Retina (tissue), 1 donor: ENCODE measurements around the gene HID1.

Experiments
- DNase-seq: peaks from one replicate; pipeline ENCODE4 v3.0.0-alpha.2; 2016

Gene HID1

GRCh38 chr17:74946641-74947040 is 25.9 kb downstream of the HID1 start:
- no peak for DNase-seq

- no peak for DNase-seq
Measured at GRCh38 chr17:74945543-74945942, 27.0 kb downstream of the HID1 start.

- no peak for DNase-seq
Measured at GRCh38 chr17:74943808-74944522, 28.6 kb downstream of the HID1 start.

DNA sequence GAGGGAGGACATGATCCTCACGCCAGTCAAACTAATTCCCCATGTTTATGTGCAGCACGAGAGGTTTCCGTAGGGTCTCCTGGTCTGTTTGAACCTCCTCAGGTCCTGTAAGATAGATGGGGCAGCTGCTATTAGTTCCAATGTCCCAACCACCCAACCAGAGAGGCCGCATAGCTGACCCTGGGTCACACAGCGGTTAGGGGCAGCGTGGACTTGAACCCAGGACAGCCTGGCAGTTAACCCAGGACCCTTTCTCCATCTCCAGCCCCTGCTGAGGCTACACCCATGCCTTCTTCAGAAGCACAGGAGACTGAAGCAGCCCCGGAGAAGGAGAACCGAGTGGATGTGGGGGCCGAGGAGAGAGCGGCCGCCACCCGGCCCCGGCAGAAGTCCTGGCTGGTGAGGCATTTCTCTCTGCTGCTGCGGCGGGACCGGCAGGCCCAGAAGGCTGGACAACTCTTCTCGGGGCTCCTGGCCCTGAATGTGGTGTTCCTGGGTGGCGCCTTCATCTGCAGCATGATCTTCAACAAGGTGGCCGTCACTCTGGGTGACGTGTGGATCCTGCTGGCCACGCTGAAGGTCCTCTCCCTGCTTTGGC is 31.3 kb downstream of the HID1 start:
- no peak for DNase-seq

DNA sequence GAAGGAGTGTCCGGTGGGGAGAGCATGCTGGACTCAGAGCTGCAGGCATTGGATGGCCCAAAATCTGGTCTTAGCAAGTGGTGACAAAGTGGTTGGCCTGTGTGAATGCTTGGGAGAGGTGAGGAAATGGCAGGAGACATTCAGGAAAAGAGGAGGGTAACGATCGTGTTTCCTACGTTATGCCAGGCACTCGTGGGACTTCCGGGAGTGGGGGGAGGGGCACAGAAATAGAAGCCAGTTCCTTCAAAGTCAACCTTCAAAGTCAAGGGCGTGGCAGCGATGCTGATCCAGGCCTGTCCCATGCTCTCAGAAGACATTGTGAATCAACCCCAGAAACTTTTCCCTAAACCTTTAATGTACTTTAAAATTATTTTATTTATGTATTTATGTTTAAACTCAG is 33.0 kb downstream of the HID1 start:
- no peak for DNase-seq

DNA sequence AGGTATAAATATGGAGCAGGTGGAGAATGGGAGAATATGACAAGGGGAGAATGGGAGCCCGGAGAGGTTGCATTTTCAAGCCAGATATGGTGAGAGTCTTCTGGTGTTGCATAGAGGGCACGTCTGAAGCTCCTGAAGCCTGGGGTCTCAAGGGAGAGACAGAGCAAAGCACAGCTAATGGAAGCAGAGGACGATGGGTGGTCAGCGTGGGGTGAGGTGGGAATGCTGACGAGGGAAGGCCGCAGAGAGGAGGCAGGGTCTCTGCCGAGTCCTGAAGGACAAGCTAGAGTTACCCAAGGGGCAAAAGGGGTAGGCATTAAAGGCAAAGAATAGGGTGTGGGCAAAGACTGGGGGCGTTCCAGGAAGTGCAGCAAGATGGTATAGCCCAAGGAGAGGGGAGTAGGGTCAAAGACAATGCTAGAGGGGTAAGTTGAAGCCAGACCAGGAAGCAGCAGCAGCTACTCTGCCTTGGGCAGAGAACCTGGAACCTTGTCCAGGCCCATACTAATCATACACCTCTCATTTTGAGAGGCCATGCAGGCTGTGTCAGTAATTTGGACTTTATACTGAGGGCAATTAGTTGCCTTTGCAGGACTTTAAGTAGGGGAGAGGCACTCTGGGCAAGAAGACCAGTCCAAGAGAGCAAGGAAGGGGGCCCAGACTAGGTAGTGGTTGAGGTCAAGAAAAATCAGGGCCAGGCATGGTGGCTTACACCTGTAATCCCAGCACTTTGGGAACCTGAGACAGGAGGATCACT is 34.2 kb downstream of the HID1 start:
- no peak for DNase-seq

GRCh38 chr17:74937064-74938051 is 35.2 kb downstream of the HID1 start:
- no peak for DNase-seq

- no peak for DNase-seq
Measured at GRCh38 chr17:74936470-74936799, 36.1 kb downstream of the HID1 start.

DNA sequence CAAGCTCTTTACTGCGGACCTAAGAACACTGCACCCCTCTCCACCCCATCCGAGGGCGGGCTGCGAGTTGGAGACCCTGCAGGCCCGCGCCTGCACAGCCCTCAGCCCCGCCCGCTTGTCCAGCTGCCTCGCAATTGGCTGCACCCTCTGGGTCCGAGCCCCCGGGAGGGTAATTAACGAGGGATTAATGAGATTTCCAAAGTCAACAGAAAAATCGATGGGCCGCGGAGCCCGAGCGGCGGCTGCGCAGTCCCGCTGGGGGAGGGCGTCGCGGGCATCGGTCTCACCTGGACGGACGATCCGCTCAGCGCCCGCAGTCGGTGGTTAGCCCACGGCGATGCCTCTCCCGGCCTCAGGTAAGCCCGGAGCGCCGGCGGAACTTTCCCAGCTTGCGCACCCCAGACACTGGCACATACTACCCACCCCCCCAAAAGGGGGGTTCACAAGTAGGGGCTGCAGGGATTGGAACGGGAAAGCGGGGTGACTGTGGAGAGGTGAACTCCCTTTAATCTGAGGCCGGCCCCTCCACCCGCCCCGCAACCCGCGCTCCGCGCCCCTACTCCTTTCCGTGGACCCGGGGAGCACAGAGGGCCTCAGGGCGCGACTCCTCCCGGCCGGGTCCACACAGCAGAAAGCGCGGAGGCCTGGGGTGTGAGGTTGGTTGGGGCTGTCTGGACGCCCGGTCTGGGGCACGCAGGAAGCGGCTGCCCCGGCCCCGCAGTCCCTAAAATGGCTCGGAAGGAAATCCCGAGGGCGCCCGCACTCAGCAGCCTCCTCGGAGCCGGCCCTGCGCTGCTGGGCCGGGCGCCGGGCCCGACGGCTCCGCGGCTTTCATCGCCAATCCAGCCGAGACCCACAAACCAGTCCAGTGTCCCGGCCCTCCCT is 36.7 kb downstream of the HID1 start, which contains the start of gene OTOP3:
Gene OTOP3 (plus strand): TSS at position 314 of the 885 bp plus-strand sequence. CDS start 24 bp downstream, at position 338.
- peak; percentile 53 for DNase-seq

DNA sequence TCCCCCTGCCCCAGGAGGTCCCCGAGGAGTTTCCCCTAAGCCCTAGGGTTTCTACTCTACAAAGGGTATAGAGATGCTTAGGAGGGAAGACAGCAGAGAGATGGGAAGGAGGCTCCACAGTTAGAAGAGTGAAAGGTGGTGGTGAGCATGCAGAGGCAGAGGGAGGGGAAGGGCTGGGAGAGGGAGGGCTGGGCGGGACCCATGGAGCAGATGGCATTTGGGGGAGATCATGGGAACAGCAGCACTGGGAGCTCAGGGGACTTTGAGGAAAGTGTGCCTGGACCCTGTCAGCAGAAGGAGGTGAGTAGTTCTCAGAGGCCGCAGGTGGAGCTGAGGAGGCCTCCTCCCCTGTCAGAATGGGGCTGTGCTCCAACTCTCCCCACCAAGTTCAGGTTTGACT is 37.5 kb downstream of the HID1 start:
- DNase-seq: no peak

DNA sequence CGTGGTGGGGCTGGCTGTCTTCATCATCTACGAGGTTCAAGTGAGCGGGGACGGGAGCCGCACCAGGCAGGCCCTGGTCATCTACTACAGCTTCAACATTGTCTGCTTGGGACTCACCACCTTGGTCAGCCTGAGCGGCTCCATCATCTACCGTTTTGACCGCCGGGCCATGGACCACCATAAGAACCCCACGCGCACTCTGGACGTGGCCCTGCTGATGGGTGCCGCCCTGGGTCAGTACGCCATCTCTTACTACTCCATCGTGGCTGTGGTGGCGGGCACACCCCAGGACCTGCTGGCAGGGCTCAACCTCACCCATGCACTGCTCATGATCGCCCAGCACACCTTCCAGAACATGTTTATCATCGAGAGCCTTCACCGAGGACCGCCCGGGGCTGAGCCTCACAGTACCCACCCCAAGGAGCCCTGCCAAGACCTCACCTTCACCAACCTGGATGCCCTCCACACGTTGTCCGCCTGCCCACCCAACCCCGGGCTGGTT is 42.0 kb downstream of the HID1 start:
- DNase-seq: no peak

GRCh38 chr17:74928786-74929185 is 43.8 kb downstream of the HID1 start:
- no peak for DNase-seq

DNA sequence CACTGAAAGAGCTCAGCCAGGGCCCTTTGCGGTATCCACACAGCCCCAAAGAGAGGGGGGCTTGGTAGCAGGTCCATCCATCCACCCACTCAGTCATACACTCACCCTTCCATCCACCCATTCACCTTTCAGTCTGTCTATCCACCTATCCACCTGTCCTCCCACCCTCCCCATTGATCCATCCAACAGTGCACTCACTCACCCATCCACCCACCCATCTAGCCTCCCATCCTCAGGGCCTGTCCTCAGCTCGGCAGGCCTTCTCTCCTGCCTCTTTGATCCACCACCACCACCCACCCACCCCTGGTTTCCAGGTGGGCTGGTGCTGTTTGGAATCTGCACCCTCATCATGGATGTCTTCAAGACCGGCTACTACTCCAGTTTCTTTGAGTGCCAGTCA is 47.3 kb downstream of the HID1 start:
- no peak for DNase-seq

DNA sequence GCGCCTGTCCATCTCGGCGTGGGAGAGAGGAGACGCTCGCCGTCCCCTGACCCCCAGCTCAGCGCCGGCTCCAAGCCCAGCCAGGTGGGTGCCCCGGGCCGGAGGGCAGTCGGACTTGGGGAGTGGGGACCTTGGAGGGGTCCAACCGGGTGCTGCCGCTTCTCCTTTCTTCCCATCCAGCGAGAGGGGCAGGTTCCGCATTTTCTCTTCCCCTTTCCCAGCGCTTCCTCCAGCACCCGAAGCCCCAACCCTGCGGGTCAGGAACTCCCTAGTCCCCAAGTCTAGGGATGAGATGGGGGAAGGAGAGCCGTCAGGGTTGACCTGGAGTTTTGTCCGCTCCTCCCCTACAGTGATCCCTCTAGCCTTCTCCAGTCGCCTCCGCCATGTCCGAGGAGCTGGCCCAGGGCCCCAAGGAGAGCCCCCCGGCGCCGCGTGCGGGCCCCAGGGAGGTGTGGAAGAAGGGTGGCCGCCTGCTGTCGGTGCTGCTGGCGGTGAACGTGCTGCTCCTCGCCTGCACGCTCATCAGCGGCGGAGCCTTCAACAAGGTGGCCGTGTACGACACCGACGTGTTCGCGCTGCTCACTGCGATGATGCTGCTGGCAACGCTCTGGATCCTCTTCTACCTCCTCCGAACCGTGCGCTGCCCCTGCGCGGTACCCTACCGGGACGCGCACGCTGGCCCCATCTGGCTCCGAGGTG is 48.2 kb downstream of the HID1 start, which contains the start of gene OTOP2:
Gene OTOP2 (plus strand): TSS at position 24 of the 699 bp plus-strand sequence. CDS start 360 bp downstream, at position 384.
- peak; percentile 60 for DNase-seq

- peak; percentile 71 for DNase-seq
Measured at GRCh38 chr17:74923538-74924249, 48.9 kb downstream of the HID1 start.

- peak; percentile 34 for DNase-seq
Measured at GRCh38 chr17:74922694-74923537, 49.6 kb downstream of the HID1 start, which contains the start of gene USH1G. USH1G (minus strand) TSS chr17:74923255; CDS start chr17:74923073, 182 bp downstream.

DNA sequence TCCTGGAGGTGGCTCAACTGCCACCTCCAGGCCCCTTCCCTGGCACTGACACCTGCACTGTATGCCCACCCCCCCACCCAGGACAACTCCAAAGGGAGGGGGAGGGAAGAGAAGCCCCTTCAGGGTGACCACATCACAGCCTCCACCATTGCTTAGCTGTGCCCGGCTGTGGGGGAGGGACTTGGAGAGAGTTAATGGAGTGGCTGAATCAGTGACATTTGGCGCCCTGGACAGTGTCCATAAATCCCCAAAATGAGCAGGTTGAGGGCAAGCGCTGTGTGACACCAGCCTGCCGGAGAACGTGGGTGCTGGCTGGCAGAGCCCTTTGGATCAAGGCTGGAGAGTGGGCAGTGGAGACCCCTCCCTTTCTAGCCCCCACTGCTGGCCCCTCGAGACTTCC is 50.4 kb downstream of the HID1 start:
- DNase-seq: no peak

- DNase-seq: no peak
Measured at GRCh38 chr17:74921769-74922168, 50.8 kb downstream of the HID1 start.
